ENCODE results near the gene RNPEP. TPM values are rescaled to one million over a fixed set of nuclear protein-coding genes. Genes with fewer than 3 reads are reported as not detected.

The RNPEP gene
- total RNA-seq, 1 donor from 2014 or later = 79.3 TPM

DNA sequence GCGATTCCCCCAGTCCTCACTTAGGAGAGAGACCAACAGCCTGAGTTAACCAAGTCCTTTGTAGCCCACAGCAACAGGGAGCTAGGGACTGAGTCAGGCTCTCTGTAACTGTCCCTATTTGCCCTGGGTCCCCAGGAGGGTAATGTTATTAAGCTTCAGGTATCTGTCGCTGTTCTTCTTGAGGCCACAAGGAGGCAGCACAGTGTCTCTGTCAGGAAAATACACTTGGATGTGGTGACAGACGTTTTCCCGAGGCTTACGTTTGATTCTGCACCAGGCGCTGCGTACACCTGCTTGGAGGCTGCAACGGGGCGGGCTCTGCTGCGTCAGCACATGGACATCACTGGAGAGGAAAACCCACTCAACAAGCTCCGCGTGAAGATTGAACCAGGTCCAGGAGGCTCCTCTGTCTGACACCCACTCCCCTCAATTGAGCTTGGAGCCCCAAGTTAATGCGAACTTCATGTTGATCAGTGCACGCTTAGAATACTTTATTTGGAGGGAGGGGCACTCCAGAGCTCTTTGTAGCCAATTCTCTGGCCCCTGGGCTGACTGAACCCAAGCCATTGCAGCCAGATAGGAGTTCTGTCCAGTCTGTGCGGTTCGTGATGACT lies 17.3 kb downstream of the RNPEP start:
- no peak for DNase-seq (ENCODE audit: low spot score in 2 of 2, unreplicated experiment in 2 of 2)
- H3K4me1 Mint-ChIP-seq = peaks cover 9% of the 10 kb centered on the region
- TF ChIP-seq, protein P1, sequence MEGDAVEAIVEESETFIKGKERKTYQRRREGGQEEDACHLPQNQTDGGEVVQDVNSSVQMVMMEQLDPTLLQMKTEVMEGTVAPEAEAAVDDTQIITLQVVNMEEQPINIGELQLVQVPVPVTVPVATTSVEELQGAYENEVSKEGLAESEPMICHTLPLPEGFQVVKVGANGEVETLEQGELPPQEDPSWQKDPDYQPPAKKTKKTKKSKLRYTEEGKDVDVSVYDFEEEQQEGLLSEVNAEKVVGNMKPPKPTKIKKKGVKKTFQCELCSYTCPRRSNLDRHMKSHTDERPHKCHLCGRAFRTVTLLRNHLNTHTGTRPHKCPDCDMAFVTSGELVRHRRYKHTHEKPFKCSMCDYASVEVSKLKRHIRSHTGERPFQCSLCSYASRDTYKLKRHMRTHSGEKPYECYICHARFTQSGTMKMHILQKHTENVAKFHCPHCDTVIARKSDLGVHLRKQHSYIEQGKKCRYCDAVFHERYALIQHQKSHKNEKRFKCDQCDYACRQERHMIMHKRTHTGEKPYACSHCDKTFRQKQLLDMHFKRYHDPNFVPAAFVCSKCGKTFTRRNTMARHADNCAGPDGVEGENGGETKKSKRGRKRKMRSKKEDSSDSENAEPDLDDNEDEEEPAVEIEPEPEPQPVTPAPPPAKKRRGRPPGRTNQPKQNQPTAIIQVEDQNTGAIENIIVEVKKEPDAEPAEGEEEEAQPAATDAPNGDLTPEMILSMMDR (IDR thresholded peaks at IDR 0.05; ENCODE audit: unreplicated experiment) = peak; percentile 73
- peaks cover 65% of the 10 kb centered on the region for H3K36me3 Mint-ChIP-seq
- no peak overlapping the region for H3K4me3 Mint-ChIP-seq
- peak overlapping the region; percentile 64 for H3K27ac Mint-ChIP-seq
- H3K9me3 Mint-ChIP-seq = no peaks in the 10 kb centered on the region
- H3K27me3 Mint-ChIP-seq (ENCODE audit: low read depth) = no peaks in the 10 kb centered on the region

DNA sequence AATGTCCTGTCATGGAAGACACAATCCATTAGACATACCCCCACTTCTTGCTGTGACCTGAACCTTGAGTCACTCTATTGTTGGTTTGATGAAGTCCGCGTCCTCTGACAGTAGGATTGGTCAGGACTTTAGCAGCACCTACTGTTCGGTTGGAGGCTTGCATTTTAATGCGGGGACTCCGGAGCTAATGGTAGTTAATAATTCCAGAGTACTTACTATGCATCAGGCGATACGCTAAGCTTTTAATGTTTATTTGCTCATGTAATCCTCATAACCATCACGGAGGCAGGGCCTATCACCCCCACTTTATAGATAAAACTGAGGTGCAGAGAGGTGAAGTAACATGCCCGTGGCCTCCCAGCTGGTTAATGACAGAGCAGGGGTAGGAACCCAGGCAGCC lies 20.1 kb downstream of the RNPEP start:
- no peaks in the 10 kb centered on the region for H3K27me3 Mint-ChIP-seq (ENCODE audit: low read depth)
- no peak for DNase-seq (ENCODE audit: low spot score in 2 of 2, unreplicated experiment in 2 of 2)
- peak overlapping the region; percentile 80 for H3K27ac Mint-ChIP-seq
- no peaks in the 10 kb centered on the region for H3K9me3 Mint-ChIP-seq
- peaks cover 61% of the 10 kb centered on the region for H3K36me3 Mint-ChIP-seq
- TF ChIP-seq, protein P1 (IDR thresholded peaks at IDR 0.05; ENCODE audit: unreplicated experiment) = no peak
- no peak overlapping the region for H3K4me3 Mint-ChIP-seq
- peaks cover 32% of the 10 kb centered on the region for H3K4me1 Mint-ChIP-seq

DNA sequence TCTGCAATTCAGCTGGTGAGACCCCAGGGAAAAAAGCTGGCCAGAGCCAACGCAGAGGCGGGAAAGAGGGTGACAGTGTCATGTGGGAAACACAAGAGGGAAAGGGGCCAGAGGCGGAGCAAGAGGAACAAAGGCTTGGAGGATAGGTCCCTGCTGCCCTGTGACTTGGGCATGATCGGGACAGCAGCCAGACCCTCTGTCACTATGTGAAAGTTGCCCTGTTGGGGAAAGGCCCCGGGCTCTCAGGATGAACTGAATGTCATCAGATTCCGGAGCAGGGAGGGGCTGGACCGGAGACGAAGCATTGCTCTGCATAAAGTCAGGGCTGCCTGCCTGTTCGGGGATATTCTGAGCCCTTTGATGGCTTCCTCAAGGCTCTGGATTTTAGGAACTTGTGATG lies 22.3 kb downstream of the RNPEP start:
- no peak for DNase-seq (ENCODE audit: low spot score in 2 of 2, unreplicated experiment in 2 of 2)
- Mint-ChIP-seq H3K4me1 (peaks cover 50% of the 10 kb centered on the region), H3K27me3 (ENCODE audit: low read depth) (no peaks in the 10 kb centered on the region), H3K4me3 (no peak overlapping the region), H3K36me3 (peaks cover 49% of the 10 kb centered on the region), H3K9me3 (no peaks in the 10 kb centered on the region), H3K27ac (peak overlapping the region; percentile 95)
- TF ChIP-seq, protein P1 (IDR thresholded peaks at IDR 0.05; ENCODE audit: unreplicated experiment) = no peak

DNA sequence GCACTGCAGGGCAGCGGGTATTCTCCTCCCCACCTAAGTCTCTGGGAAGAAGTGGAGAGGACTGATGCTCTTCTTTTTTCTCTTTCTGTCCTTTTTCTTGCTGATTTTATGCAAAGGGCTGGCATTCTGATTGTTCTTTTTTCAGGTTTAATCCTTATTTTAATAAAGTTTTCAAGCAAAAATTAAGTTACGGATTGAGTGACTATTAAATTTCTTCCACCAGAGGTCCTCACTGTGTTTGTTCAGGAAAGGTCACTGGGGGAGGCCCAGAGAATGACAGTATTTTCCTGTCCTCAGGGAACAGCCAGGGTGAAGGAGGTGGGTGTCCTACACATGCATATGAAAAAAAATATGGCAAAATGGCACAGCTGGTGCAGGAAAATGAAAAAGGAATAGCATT lies 23.5 kb downstream of the RNPEP start:
- H3K27me3 Mint-ChIP-seq (ENCODE audit: low read depth) = no peaks in the 10 kb centered on the region
- H3K4me3 Mint-ChIP-seq = no peak overlapping the region
- H3K9me3 Mint-ChIP-seq = no peaks in the 10 kb centered on the region
- peak overlapping the region; percentile 95 for H3K27ac Mint-ChIP-seq
- TF ChIP-seq, protein P1 (IDR thresholded peaks at IDR 0.05; ENCODE audit: unreplicated experiment) = peak; percentile 51
- no peak for DNase-seq (ENCODE audit: low spot score in 2 of 2, unreplicated experiment in 2 of 2)
- H3K4me1 Mint-ChIP-seq = peaks cover 58% of the 10 kb centered on the region
- peaks cover 39% of the 10 kb centered on the region for H3K36me3 Mint-ChIP-seq

DNA sequence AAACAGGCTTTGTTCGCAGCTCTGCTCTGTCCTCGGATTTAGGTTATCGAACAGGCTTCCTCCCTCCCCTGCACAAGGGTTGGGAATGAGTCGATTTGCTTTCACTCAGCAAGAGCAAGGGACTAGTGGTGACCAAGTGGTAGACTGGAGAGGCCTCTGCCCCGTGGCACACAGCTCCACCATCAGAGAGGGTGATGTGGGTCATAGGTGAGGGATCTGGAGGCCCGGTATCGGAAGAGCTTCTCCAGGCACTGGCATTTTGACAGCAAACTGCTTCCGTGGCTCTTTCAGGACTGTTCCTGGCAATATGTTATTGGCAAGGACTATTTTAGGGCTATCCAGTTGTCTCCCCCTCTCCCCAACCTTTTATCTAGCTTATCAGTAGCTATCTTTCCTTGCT lies 24.9 kb downstream of the RNPEP start:
- no peak for DNase-seq (ENCODE audit: low spot score in 2 of 2, unreplicated experiment in 2 of 2)
- Mint-ChIP-seq H3K27ac (peak overlapping the region; percentile 100), H3K4me3 (peak overlapping the region; percentile 26), H3K4me1 (peaks cover 68% of the 10 kb centered on the region), H3K36me3 (peaks cover 33% of the 10 kb centered on the region), H3K27me3 (ENCODE audit: low read depth) (no peaks in the 10 kb centered on the region), H3K9me3 (no peaks in the 10 kb centered on the region)
- TF ChIP-seq, protein P1 (IDR thresholded peaks at IDR 0.05; ENCODE audit: unreplicated experiment) = no peak
